SH-SY5Y (cell line): Measurements from ENCODE around the gene DACH1.

Experiments
- GATA2 ChIP-seq: IDR thresholded peaks from 2 replicates; pipeline ENCODE4 v1.6.1; 2011; ENCODE audit warnings: mild to moderate bottlenecking, low read depth, low read length
- GATA3 ChIP-seq: IDR thresholded peaks from 2 replicates; pipeline ENCODE4 v1.6.1; 2011; ENCODE audit warnings: low read depth, mild to moderate bottlenecking, low read length, moderate library complexity

DNA sequence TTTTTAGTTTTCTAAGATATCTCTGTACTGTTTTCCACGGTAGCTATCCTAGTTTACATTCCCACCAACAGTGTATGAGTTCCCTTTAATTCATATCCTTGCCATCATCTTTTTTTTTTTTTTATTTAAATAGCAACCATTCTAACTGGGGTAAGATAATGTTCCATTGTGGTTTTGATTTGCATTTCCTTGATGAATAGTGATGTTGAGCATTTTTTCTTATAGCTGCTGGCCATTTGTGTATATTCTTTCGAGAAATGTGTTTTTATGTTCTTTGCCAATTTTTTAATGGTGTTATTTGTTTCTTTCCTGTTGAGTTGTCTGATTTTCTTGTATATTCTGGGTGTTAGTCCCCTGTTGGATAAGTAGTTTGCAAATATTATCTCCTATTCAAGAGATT, 454.8 kb downstream of the DACH1 start:
- TF ChIP-seq GATA3 (no peak), GATA2 (no peak)
